IMR-90 (cell line): ENCODE data around the gene HMCN1. TPM values are rescaled to one million over a fixed set of nuclear protein-coding genes. Genes with fewer than 3 reads are reported as not detected.

Source experiments
- ATAC-seq: fragments of 200-7000 bp; cut with Tn5 transposase; 2 replicates; pipeline ENCODE4 v1.9.1; 2020; ENCODE audit warnings: low read depth, mild to moderate bottlenecking, moderate library complexity
- BruUV-seq: library from RNA; stranded (reverse); fragments of 400-500 nt; replicated peaks from 2 replicates; lab custom pipeline; 2021; lab: Mats Ljungman, UMichigan
- CTCF ChIA-PET: fragments of 300-600 bp; formaldehyde crosslinking; extraction: SDS; loops from one replicate; lab custom pipeline; 2021; ENCODE audit warnings: antibody characterized with exemption; lab: Yijun Ruan, JAX
- POLR2A ChIA-PET: fragments of 300-600 bp; sonication (Branson Sonifier 250); formaldehyde crosslinking; loops from one replicate; lab custom pipeline; 2022; ENCODE audit warnings: antibody characterized with exemption; ENCODE audit not compliant: unreplicated experiment; lab: Charles Lee
- DNase-seq: peaks from one replicate; pipeline ENCODE4 v3.0.0; 2013
- H2AFZ ChIP-seq: replicated peaks from 2 replicates; pipeline ENCODE3; 2013; ENCODE audit warnings: low read length, mild to moderate bottlenecking; ENCODE audit not compliant: poor library complexity
- H2AK5ac ChIP-seq: 2 replicates; pipeline ENCODE4 v1.6.1; 2013; ENCODE audit warnings: low read depth, low read length, inconsistent platforms
- H2AK9ac ChIP-seq: replicated peaks from 2 replicates; pipeline ENCODE3; 2013; ENCODE audit warnings: mild to moderate bottlenecking, low read depth, low read length, moderate library complexity; ENCODE audit not compliant: poor library complexity
- H2BK120ac ChIP-seq: 2 replicates; pipeline ENCODE4 v1.6.1; 2013; ENCODE audit warnings: low read depth, low read length, inconsistent platforms
- H2BK15ac ChIP-seq: 3 replicates; pipeline ENCODE4 v1.6.1; 2013; ENCODE audit warnings: low read depth, low read length, inconsistent platforms
- H2BK20ac ChIP-seq: 2 replicates; pipeline ENCODE4 v1.6.1; 2013; ENCODE audit warnings: low read depth, mild to moderate bottlenecking, inconsistent platforms, low read length, moderate library complexity
- H2BK5ac ChIP-seq: 2 replicates; pipeline ENCODE4 v1.6.1; 2013; ENCODE audit warnings: mild to moderate bottlenecking, low read depth, low read length, inconsistent platforms; ENCODE audit not compliant: poor library complexity, severe bottlenecking
- H3K14ac ChIP-seq: replicated peaks from 2 replicates; pipeline ENCODE4 v1.6.1; 2013; ENCODE audit warnings: low read depth, low read length, inconsistent platforms
- H3K18ac ChIP-seq: 2 replicates; pipeline ENCODE4 v1.6.1; 2013; ENCODE audit warnings: low read depth, low read length, control low read depth
- H3K23ac ChIP-seq: 2 replicates; pipeline ENCODE4 v1.6.1; 2013; ENCODE audit warnings: low read depth, low read length, inconsistent platforms
- H3K27ac ChIP-seq: 2 replicates; pipeline ENCODE4 v1.5.1; 2013; ENCODE audit warnings: mild to moderate bottlenecking, control low read depth, low read length; ENCODE audit not compliant: insufficient read depth
- H3K27me3 ChIP-seq: 2 replicates; pipeline ENCODE4 v1.6.1; 2013; ENCODE audit warnings: low read length; ENCODE audit not compliant: control insufficient read depth, insufficient read depth
- H3K36me3 ChIP-seq: 2 replicates; pipeline ENCODE4 v1.6.1; 2013; ENCODE audit warnings: low read length, mixed read lengths; ENCODE audit not compliant: control insufficient read depth, insufficient read depth
- H3K4ac ChIP-seq: 2 replicates; pipeline ENCODE4 v1.6.1; 2013; ENCODE audit warnings: low read depth, low read length, inconsistent platforms
- H3K4me1 ChIP-seq: 2 replicates; pipeline ENCODE4 v1.6.1; 2013; ENCODE audit warnings: low read length, mixed read lengths; ENCODE audit not compliant: control insufficient read depth, insufficient read depth
- H3K4me2 ChIP-seq: 2 replicates; pipeline ENCODE4 v1.6.1; 2013; ENCODE audit warnings: low read depth, mild to moderate bottlenecking, control low read depth, low read length, moderate library complexity
- H3K4me3 ChIP-seq: 2 replicates; pipeline ENCODE4 v1.5.1; 2013; ENCODE audit warnings: low read depth, mild to moderate bottlenecking, control low read depth, low read length, moderate library complexity; ENCODE audit not compliant: insufficient read depth
- H3K56ac ChIP-seq: 2 replicates; pipeline ENCODE4 v1.6.1; 2013; ENCODE audit warnings: low read length, inconsistent platforms; ENCODE audit not compliant: insufficient read depth; ENCODE audit errors: extremely low read depth
- H3K79me1 ChIP-seq, 2 experiments: 2 replicates each; pipeline ENCODE4 v1.6.1; 2013; ENCODE audit warnings: low read length in 2 of 2, inconsistent platforms in 1 of 2, low read depth in 1 of 2
- H3K9ac ChIP-seq: 2 replicates; pipeline ENCODE4 v1.6.1; 2013; ENCODE audit warnings: low read depth, low read length, control low read depth
- H3K9me1 ChIP-seq: 2 replicates; pipeline ENCODE4 v1.6.1; 2013; ENCODE audit warnings: low read length, inconsistent platforms; ENCODE audit not compliant: insufficient read depth
- H3K9me3 ChIP-seq: 2 replicates; pipeline ENCODE4 v1.6.1; 2013; ENCODE audit warnings: low read length; ENCODE audit not compliant: control insufficient read depth, insufficient read depth
- H4K20me1 ChIP-seq: 2 replicates; pipeline ENCODE4 v1.6.1; 2013; ENCODE audit warnings: low read length, inconsistent platforms; ENCODE audit not compliant: insufficient read depth
- H4K5ac ChIP-seq: 2 replicates; pipeline ENCODE4 v1.6.1; 2013; ENCODE audit warnings: mild to moderate bottlenecking, low read depth, low read length, control low read depth
- H4K8ac ChIP-seq, 2 experiments: 2 replicates each; pipeline ENCODE4 v1.6.1; 2013; ENCODE audit warnings: low read depth in 2 of 2, low read length in 2 of 2, control low read depth in 1 of 2, inconsistent platforms in 1 of 2
- H4K91ac ChIP-seq: 2 replicates; pipeline ENCODE4 v1.6.1; 2013; ENCODE audit warnings: low read depth, low read length, inconsistent platforms; ENCODE audit not compliant: insufficient read depth
- CEBPB ChIP-seq: IDR thresholded peaks from 2 replicates; pipeline ENCODE4 v1.6.1; 2012; ENCODE audit warnings: low read depth, low read length, improper control_type of control experiment
- MAFK ChIP-seq: IDR thresholded peaks from 2 replicates; pipeline ENCODE4 v1.6.1; 2012; ENCODE audit warnings: low read depth, low read length, improper control_type of control experiment
- MAZ ChIP-seq: IDR thresholded peaks from 2 replicates; pipeline ENCODE4 v1.6.1; 2012; ENCODE audit warnings: low read depth, mild to moderate bottlenecking, low read length, improper control_type of control experiment, moderate library complexity, borderline replicate concordance
- POLR2A ChIP-seq: IDR thresholded peaks from 2 replicates; pipeline ENCODE4 v1.6.1; 2012; ENCODE audit warnings: mild to moderate bottlenecking, low read depth, low read length
- RFX5 ChIP-seq: IDR thresholded peaks from 2 replicates; pipeline ENCODE4 v1.8.0; 2012; ENCODE audit warnings: low read depth, mild to moderate bottlenecking, low read length, moderate library complexity
- WGBS, 2 experiments: methylation state at CpG; one replicate each; pipeline versions ENCODE4 v1.1.5 to v1.1.7; 2013; ENCODE audit warnings: missing lambda C conversion rate in 2 of 2; ENCODE audit not compliant: insufficient read length in 1 of 2; ENCODE audit errors: extremely low coverage in 2 of 2; 5-methylcytosine and 5-hydroxymethylcytosine counted together
- dilution Hi-C: fragments of 300-500 bp; cut with HindIII; formaldehyde crosslinking; loops from one replicate; pipeline ENCODE4 v1.14.3; 2018; ENCODE audit warnings: low sequenced_read_pairs; ENCODE audit not compliant: unreplicated experiment
- in situ Hi-C: fragments of 300-500 bp; cut with MboI; formaldehyde crosslinking; loops from 3 replicates; pipeline ENCODE4 v1.14.3; 2019; ENCODE audit warnings: low sequenced_read_pairs, inconsistent platforms, mixed read lengths
- intact Hi-C: fragments of 100-400 bp; cut with micrococcal nuclease; formaldehyde crosslinking; loops from 2 replicates; pipeline ENCODE4 v1.10.0; 2022
- polyA plus RNA-seq, 3 experiments: library from polyadenylated mRNA; depleted of rRNA; stranded (reverse); fragments of >200 nt; gene quantifications; 2 replicates each; pipeline ENCODE4 v1.2.3, GENCODE V29; 2012; ENCODE audit warnings: low replicate concordance in 1 of 3
- total RNA-seq: library from RNA; depleted of rRNA; stranded (reverse); fragments of >200 nt; gene quantifications from 2 replicates; pipeline ENCODE4 v1.2.3, GENCODE V29; 2012

The HMCN1 gene
- total and polyA plus RNA-seq, 2 of the 4 experiments (the other 2 are of a cell fraction) = 6.1 to 11.7 TPM

DNA sequence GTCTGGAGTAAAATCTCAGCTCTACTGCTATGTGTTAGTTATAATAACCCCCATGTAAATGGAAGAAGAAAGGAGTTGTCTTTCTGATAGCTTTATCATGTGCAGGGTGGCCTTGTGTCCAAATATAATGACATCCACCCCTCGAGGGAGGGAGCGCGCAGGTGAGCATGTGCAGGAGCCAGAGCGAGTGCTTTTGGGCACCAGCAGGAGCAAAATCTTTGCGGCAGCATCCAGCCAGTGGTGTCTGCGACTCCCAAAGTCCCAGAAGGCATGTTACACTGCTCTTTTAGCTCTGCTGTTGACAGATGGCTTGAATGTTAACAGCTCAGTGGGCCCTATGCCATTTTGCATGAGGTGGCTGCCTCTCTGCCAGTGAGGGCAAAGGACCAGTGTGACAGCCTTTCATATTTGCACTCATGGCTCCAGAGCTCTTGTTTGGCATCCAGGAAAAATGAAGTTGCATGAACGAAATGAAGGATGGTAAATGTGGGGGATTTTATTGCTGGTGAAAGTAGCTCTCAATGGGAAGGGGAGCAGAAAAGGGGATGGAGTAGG lies 146.7 kb downstream of the HMCN1 start:
- no peaks in the 10 kb centered on the region for H3K4me1 ChIP-seq
- H3K23ac ChIP-seq = no peak overlapping the region
- TF ChIP-seq CEBPB (no peak), POLR2A (no peak), RFX5 (no peak), MAZ (no peak), MAFK (no peak)
- H3K9ac ChIP-seq = no peak overlapping the region
- ATAC-seq (no peak), DNase-seq (no peak)
- H2BK120ac ChIP-seq = no peak overlapping the region
- no peak overlapping the region for H3K27ac ChIP-seq
- no peak overlapping the region for H3K4me2 ChIP-seq
- no peak overlapping the region for H2AK5ac ChIP-seq
- intact Hi-C loops (loop anchor here (5.0 kb wide), 1 partner anchor 106 kb away; no protein-coding TSS in a partner anchor), in situ Hi-C loops (no loop called here), dilution Hi-C loops (no loop called here)
- H2BK5ac ChIP-seq = no peak overlapping the region
- no peaks in the 10 kb centered on the region for H4K20me1 ChIP-seq
- no peaks in the 10 kb centered on the region for H3K36me3 ChIP-seq
- no peak overlapping the region for H4K91ac ChIP-seq
- POLR2A ChIA-PET = no interaction called here
- no peaks in the 10 kb centered on the region for H3K79me1 ChIP-seq
- H3K4me3 ChIP-seq = no peak overlapping the region
- H2AFZ ChIP-seq = no peak overlapping the region
- H2BK20ac ChIP-seq = no peak overlapping the region
- no peak overlapping the region for H4K8ac ChIP-seq
- H3K18ac ChIP-seq = no peak overlapping the region
- H4K5ac ChIP-seq = no peak overlapping the region
- H2BK15ac ChIP-seq = no peak overlapping the region
- no peak overlapping the region for H3K14ac ChIP-seq
- H3K27me3 ChIP-seq = no peaks in the 10 kb centered on the region
- peak overlapping the region; percentile 1 for H2AK9ac ChIP-seq
- CTCF ChIA-PET = no interaction called here
- BruUV-seq = no TSS peak
- H3K56ac ChIP-seq = no peak overlapping the region
- H3K9me1 ChIP-seq = no peaks in the 10 kb centered on the region
- no peaks in the 10 kb centered on the region for H3K9me3 ChIP-seq
- no peak overlapping the region for H3K4ac ChIP-seq
- WGBS, 2 experiments = 88% methylated on average over 6 of the region's 7 CpGs; no CpG with 5 or more reads in 1 of the 2 experiments
